HCEC 1CT (cell line): ENCODE data around the gene CEACAM7.
"Not testable (repeated sequence)": the region's sequence is repeated elsewhere in the genome, so short reads cannot be mapped to it uniquely, and the experiment has no call there.

ENCODE experiments used
- DNase-seq: peaks from one replicate; pipeline ENCODE4 v3.0.0-alpha.2; 2017

The CEACAM7 gene

GRCh38 chr19:41699968-41700323 is 11.9 kb upstream of the CEACAM7 start:
- DNase-seq: no peak

GRCh38 chr19:41699231-41699967 is 11.3 kb upstream of the CEACAM7 start:
- no peak for DNase-seq

- DNase-seq: no peak
Observed at GRCh38 chr19:41698746-41699230, 10.7 kb upstream of the CEACAM7 start.

- no peak for DNase-seq
Observed at GRCh38 chr19:41697198-41697855, 9.3 kb upstream of the CEACAM7 start.

- no peak for DNase-seq
Observed at GRCh38 chr19:41696402-41697197, 8.5 kb upstream of the CEACAM7 start.

- DNase-seq: no peak
Observed at GRCh38 chr19:41695745-41696144, 7.7 kb upstream of the CEACAM7 start.

GRCh38 chr19:41694831-41695635 is 7.0 kb upstream of the CEACAM7 start:
- no peak for DNase-seq

- DNase-seq: no peak
Observed at GRCh38 chr19:41694196-41694595, 6.1 kb upstream of the CEACAM7 start.

- no peak for DNase-seq
Observed at GRCh38 chr19:41691268-41691970, 3.3 kb upstream of the CEACAM7 start.

GRCh38 chr19:41690801-41691065 is 2.7 kb upstream of the CEACAM7 start:
- DNase-seq: no peak

GRCh38 chr19:41689993-41690800 is 2.1 kb upstream of the CEACAM7 start:
- no peak for DNase-seq

GRCh38 chr19:41688687-41689086 is 617 bp upstream of the CEACAM7 start:
- no peak for DNase-seq

- DNase-seq: no peak
Observed at GRCh38 chr19:41687419-41687818, 651 bp downstream of the CEACAM7 start.

- DNase-seq: no peak
Observed at GRCh38 chr19:41682437-41682836, 5.6 kb downstream of the CEACAM7 start.

- DNase-seq: no peak
Observed at GRCh38 chr19:41671486-41671885, 16.6 kb downstream of the CEACAM7 start.

- DNase-seq: no peak
Observed at GRCh38 chr19:41670755-41671154, 17.3 kb downstream of the CEACAM7 start.

GRCh38 chr19:41668315-41668714 is 19.8 kb downstream of the CEACAM7 start:
- no peak for DNase-seq

GRCh38 chr19:41666075-41666474 is 22.0 kb downstream of the CEACAM7 start:
- DNase-seq: no peak

GRCh38 chr19:41657157-41657556 is 30.9 kb downstream of the CEACAM7 start:
- DNase-seq: no peak

- DNase-seq: not testable (repeated sequence)
Observed at GRCh38 chr19:41656756-41657155, 31.3 kb downstream of the CEACAM7 start.

- DNase-seq: no peak
Observed at GRCh38 chr19:41652250-41652649, 35.8 kb downstream of the CEACAM7 start.

- DNase-seq: no peak
Observed at GRCh38 chr19:41649827-41650226, 38.2 kb downstream of the CEACAM7 start.
